IPS DF 4.7 (cell line): Measurements from ENCODE around the gene L1CAM.

ENCODE experiments used
- DNase-seq: peaks from one replicate; pipeline ENCODE4 v3.0.0-alpha.2; 2013; ENCODE audit warnings: low spot score; ENCODE audit errors: extremely low read depth

Gene L1CAM

GRCh38 chrX:153877571-153878261, 8.3 kb downstream of the L1CAM start:
- no peak for DNase-seq

- DNase-seq: no peak
These were observed 9.9 kb downstream of the L1CAM start for GRCh38 chrX:153876112-153876491.

- no peak for DNase-seq
These were observed 10.4 kb downstream of the L1CAM start for GRCh38 chrX:153875391-153876111.

- DNase-seq: no peak
These were observed 11.4 kb downstream of the L1CAM start for GRCh38 chrX:153874366-153875125.

- no peak for DNase-seq
These were observed 11.9 kb downstream of the L1CAM start for GRCh38 chrX:153874085-153874365.

GRCh38 chrX:153873282-153874084, 12.5 kb downstream of the L1CAM start:
- DNase-seq: no peak

GRCh38 chrX:153871946-153872878, 13.8 kb downstream of the L1CAM start:
- DNase-seq: no peak

GRCh38 chrX:153871451-153871850, 14.5 kb downstream of the L1CAM start:
- DNase-seq: no peak

- DNase-seq: no peak
These were observed 15.1 kb downstream of the L1CAM start for GRCh38 chrX:153870791-153871360.

- no peak for DNase-seq
These were observed 15.7 kb downstream of the L1CAM start for GRCh38 chrX:153870288-153870690.

GRCh38 chrX:153869473-153870287, 16.3 kb downstream of the L1CAM start:
- no peak for DNase-seq

- no peak for DNase-seq
These were observed 17.1 kb downstream of the L1CAM start for GRCh38 chrX:153868576-153869472.

- no peak for DNase-seq
These were observed 18.3 kb downstream of the L1CAM start for GRCh38 chrX:153867671-153868070.

GRCh38 chrX:153867139-153867538, 18.8 kb downstream of the L1CAM start:
- no peak for DNase-seq

- DNase-seq: no peak
These were observed 19.5 kb downstream of the L1CAM start for GRCh38 chrX:153866302-153867019.

GRCh38 chrX:153865685-153866084, 20.3 kb downstream of the L1CAM start:
- no peak for DNase-seq

GRCh38 chrX:153865321-153865580, 20.7 kb downstream of the L1CAM start:
- no peak for DNase-seq
